Measurements from ENCODE around the gene ISCU. TPM values are rescaled to one million over a fixed set of nuclear protein-coding genes. Genes with fewer than 3 reads are reported as not detected.

Gene ISCU
- total and polyA plus RNA-seq, 9 of the 15 experiments (the other 6 are each of a cell fraction or from before 2014, with no cell fraction given): 15.9 to 92.5 (median 77.3) TPM

DNA sequence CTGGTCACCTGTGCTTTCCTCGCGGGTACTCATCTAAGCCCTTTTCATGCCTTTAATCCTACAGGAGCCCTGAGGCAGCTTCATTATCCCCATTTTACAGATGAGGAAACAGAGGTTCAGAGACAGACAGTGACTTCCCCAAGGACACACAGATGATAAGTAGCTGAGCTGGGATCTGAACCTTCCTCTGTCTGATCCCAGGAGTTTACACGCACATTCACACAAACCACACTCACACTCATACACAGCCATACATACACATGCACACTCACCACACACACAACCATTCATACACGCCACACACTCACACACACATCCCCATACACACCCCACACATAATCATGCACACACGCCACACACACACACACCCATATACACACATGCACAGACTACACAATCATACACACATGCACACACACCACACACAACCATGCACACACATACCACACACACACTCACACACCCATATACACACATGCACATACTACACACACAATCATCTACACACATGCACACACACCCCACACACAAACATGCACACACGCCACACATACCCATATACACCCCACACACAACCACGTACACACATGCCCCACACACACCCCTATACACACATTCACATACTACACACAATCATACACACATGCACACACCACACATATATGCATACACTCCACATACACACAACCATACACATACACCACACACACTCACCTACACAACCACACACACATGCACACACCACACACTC is 32.7 kb downstream of the ISCU start (continued):
- TF ChIP-seq RBM15 (IDR thresholded peaks at IDR 0.05; ENCODE audit: insufficient read depth, low read length): no peak
- TF ChIP-seq, protein P1, sequence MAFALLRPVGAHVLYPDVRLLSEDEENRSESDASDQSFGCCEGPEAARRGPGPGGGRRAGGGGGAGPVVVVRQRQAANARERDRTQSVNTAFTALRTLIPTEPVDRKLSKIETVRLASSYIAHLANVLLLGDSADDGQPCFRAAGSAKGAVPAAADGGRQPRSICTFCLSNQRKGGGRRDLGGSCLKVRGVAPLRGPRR (CRISPR knock-in tag; IDR thresholded peaks at IDR 0.05): no peak
- TF ChIP-seq PTBP1 (IDR thresholded peaks at IDR 0.05; ENCODE audit: low read depth, low read length): no peak
- TF ChIP-seq, protein P2, sequence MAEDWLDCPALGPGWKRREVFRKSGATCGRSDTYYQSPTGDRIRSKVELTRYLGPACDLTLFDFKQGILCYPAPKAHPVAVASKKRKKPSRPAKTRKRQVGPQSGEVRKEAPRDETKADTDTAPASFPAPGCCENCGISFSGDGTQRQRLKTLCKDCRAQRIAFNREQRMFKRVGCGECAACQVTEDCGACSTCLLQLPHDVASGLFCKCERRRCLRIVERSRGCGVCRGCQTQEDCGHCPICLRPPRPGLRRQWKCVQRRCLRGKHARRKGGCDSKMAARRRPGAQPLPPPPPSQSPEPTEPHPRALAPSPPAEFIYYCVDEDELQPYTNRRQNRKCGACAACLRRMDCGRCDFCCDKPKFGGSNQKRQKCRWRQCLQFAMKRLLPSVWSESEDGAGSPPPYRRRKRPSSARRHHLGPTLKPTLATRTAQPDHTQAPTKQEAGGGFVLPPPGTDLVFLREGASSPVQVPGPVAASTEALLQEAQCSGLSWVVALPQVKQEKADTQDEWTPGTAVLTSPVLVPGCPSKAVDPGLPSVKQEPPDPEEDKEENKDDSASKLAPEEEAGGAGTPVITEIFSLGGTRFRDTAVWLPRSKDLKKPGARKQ (CRISPR knock-in tag; IDR thresholded peaks at IDR 0.05): no peak
- TF ChIP-seq ASH1L (IDR thresholded peaks at IDR 0.05; ENCODE audit: borderline replicate concordance, low read depth, partially characterized antibody): no peak
- no peak for TF ChIP-seq POLR2B (IDR thresholded peaks at IDR 0.05; ENCODE audit: low read depth, partially characterized antibody)
- no peak for TF ChIP-seq ZNF133 (CRISPR knock-in tag; IDR thresholded peaks at IDR 0.05)
- TF ChIP-seq ZFX (CRISPR knock-in tag; IDR thresholded peaks at IDR 0.05): no peak
- TF ChIP-seq ZNF79 (CRISPR knock-in tag; IDR thresholded peaks at IDR 0.05; ENCODE audit: low read depth): no peak
- no peak for TF ChIP-seq ILF3 (IDR thresholded peaks at IDR 0.05; ENCODE audit: borderline replicate concordance)
- TF ChIP-seq, protein P3, sequence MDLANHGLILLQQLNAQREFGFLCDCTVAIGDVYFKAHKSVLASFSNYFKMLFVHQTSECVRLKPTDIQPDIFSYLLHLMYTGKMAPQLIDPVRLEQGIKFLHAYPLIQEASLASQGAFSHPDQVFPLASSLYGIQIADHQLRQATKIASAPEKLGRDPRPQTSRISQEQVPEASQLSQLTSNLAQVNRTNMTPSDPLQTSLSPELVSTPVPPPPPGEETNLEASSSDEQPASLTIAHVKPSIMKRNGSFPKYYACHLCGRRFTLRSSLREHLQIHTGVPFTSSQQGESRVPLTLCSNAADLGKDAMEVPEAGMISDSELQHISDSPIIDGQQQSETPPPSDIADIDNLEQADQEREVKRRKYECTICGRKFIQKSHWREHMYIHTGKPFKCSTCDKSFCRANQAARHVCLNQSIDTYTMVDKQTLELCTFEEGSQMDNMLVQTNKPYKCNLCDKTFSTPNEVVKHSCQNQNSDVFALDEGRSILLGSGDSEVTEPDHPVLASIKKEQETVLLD (IDR thresholded peaks at IDR 0.05): no peak
- TF ChIP-seq JUNB (CRISPR knock-in tag; conservative IDR thresholded peaks at IDR 0.05): no peak
- no peak for TF ChIP-seq ZC3H4 (CRISPR knock-in tag; IDR thresholded peaks at IDR 0.05; ENCODE audit: borderline replicate concordance)
- TF ChIP-seq, protein P4, sequence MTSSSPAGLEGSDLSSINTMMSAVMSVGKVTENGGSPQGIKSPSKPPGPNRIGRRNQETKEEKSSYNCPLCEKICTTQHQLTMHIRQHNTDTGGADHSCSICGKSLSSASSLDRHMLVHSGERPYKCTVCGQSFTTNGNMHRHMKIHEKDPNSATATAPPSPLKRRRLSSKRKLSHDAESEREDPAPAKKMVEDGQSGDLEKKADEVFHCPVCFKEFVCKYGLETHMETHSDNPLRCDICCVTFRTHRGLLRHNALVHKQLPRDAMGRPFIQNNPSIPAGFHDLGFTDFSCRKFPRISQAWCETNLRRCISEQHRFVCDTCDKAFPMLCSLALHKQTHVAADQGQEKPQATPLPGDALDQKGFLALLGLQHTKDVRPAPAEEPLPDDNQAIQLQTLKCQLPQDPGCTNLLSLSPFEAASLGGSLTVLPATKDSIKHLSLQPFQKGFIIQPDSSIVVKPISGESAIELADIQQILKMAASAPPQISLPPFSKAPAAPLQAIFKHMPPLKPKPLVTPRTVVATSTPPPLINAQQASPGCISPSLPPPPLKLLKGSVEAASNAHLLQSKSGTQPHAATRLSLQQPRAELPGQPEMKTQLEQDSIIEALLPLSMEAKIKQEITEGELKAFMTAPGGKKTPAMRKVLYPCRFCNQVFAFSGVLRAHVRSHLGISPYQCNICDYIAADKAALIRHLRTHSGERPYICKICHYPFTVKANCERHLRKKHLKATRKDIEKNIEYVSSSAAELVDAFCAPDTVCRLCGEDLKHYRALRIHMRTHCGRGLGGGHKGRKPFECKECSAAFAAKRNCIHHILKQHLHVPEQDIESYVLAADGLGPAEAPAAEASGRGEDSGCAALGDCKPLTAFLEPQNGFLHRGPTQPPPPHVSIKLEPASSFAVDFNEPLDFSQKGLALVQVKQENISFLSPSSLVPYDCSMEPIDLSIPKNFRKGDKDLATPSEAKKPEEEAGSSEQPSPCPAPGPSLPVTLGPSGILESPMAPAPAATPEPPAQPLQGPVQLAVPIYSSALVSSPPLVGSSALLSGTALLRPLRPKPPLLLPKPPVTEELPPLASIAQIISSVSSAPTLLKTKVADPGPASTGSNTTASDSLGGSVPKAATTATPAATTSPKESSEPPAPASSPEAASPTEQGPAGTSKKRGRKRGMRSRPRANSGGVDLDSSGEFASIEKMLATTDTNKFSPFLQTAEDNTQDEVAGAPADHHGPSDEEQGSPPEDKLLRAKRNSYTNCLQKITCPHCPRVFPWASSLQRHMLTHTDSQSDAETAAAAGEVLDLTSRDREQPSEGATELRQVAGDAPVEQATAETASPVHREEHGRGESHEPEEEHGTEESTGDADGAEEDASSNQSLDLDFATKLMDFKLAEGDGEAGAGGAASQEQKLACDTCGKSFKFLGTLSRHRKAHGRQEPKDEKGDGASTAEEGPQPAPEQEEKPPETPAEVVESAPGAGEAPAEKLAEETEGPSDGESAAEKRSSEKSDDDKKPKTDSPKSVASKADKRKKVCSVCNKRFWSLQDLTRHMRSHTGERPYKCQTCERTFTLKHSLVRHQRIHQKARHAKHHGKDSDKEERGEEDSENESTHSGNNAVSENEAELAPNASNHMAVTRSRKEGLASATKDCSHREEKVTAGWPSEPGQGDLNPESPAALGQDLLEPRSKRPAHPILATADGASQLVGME (CRISPR knock-in tag; IDR thresholded peaks at IDR 0.05): no peak
- no peak for TF ChIP-seq NCOA1 (IDR thresholded peaks at IDR 0.05; ENCODE audit: low read depth)
- no peak for TF ChIP-seq PTRF (tag; IDR thresholded peaks at IDR 0.05)
- TF ChIP-seq, protein P5, sequence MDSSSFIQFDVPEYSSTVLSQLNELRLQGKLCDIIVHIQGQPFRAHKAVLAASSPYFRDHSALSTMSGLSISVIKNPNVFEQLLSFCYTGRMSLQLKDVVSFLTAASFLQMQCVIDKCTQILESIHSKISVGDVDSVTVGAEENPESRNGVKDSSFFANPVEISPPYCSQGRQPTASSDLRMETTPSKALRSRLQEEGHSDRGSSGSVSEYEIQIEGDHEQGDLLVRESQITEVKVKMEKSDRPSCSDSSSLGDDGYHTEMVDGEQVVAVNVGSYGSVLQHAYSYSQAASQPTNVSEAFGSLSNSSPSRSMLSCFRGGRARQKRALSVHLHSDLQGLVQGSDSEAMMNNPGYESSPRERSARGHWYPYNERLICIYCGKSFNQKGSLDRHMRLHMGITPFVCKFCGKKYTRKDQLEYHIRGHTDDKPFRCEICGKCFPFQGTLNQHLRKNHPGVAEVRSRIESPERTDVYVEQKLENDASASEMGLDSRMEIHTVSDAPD (CRISPR knock-in tag; IDR thresholded peaks at IDR 0.05): no peak
